K562 (cell line): ENCODE results near the gene AKNAD1. TPM values are rescaled to one million over a fixed set of nuclear protein-coding genes. Genes with fewer than 3 reads are reported as not detected.

Experiments used
- ATAC-seq: fragments of 200-7000 bp; cut with Tn5 transposase; 3 replicates; pipeline ENCODE4 v1.9.1; 2020; ENCODE audit warnings: moderate library complexity
- BruUV-seq: library from RNA; stranded (reverse); fragments of 400-500 nt; replicated peaks from 2 replicates; lab custom pipeline; 2021; lab: Mats Ljungman, UMichigan
- CTCF ChIA-PET: fragments of 300-600 bp; formaldehyde crosslinking; extraction: SDS; loops from one replicate; lab custom pipeline; 2021; ENCODE audit warnings: low intra/inter-chr PET ratio; lab: Yijun Ruan, JAX
- POLR2A ChIA-PET: fragments of 300-600, 350-650 bp; sonication (Branson Sonifier 250); formaldehyde crosslinking; extraction: SDS; loops from one replicate; lab custom pipeline; 2021; ENCODE audit warnings: antibody characterized with exemption, inconsistent platforms; lab: Yijun Ruan, JAX
- DNase-seq, 4 experiments: peaks; one replicate each; pipeline versions ENCODE4 v3.0.0 to v3.0.0-alpha.2; 2011 to 2018; ENCODE audit warnings: low spot score in 3 of 4, mixed read lengths in 3 of 4; ENCODE audit errors: extremely low read depth in 1 of 4
- FAIRE-seq: peaks from 2 replicates; lab custom pipeline; 2011; peaks lifted over from hg19 to GRCh38; lab: Jason Lieb, UNC
- H2AFZ ChIP-seq: 2 replicates; pipeline ENCODE4 v1.6.0; 2011; ENCODE audit warnings: low read depth, low read length, control low read depth, inconsistent platforms
- H3K27ac ChIP-seq: fragments of 200-600 bp; 3 replicates; pipeline ENCODE4 v1.8.0; 2011; ENCODE audit warnings: low read depth, mild to moderate bottlenecking, control low read depth, inconsistent platforms, low read length, moderate library complexity, mixed read lengths; ENCODE audit errors: extremely low read depth
- H3K27me3 ChIP-seq, 2 experiments: fragments of 300-600 bp in 1 of 2; 2 replicates in 1 of 2; 3 replicates in 1 of 2; pipeline versions ENCODE4 v1.6.0 to v1.8.0; 2011; ENCODE audit warnings: inconsistent platforms in 2 of 2, low read length in 2 of 2, mild to moderate bottlenecking in 1 of 2, mixed read lengths in 1 of 2, moderate library complexity in 1 of 2; ENCODE audit not compliant: control insufficient read depth in 2 of 2, insufficient read depth in 2 of 2
- H3K36me3 ChIP-seq: fragments of 300-600 bp; 3 replicates; pipeline ENCODE4 v1.8.0; 2011; ENCODE audit warnings: mild to moderate bottlenecking, low read length, inconsistent platforms; ENCODE audit not compliant: control insufficient read depth, insufficient read depth
- H3K4me1 ChIP-seq, 2 experiments: fragments of 200-600 bp in 1 of 2; replicated peaks in 1 of 2; 2 replicates in 1 of 2; 3 replicates in 1 of 2; pipeline versions ENCODE4 v1.5.1 to v1.8.0; 2011; ENCODE audit warnings: inconsistent platforms in 2 of 2, low read length in 2 of 2, mild to moderate bottlenecking in 1 of 2, mixed read lengths in 1 of 2, moderate library complexity in 1 of 2; ENCODE audit not compliant: control insufficient read depth in 2 of 2, insufficient read depth in 2 of 2
- H3K4me2 ChIP-seq: 2 replicates; pipeline ENCODE4 v1.6.1; 2011; ENCODE audit warnings: low read length, control low read depth, inconsistent platforms, mixed read lengths; ENCODE audit not compliant: insufficient read depth
- H3K4me3 ChIP-seq: fragments of 200-600 bp; sonication (generic), shearing (Covaris generic); 2 replicates; pipeline ENCODE4 v1.5.1; 2016; ENCODE audit warnings: control low read depth, inconsistent platforms
- H3K79me2 ChIP-seq: fragments of 200-600 bp; 3 replicates; pipeline ENCODE4 v1.8.0; 2011; ENCODE audit warnings: low read length, inconsistent platforms; ENCODE audit not compliant: control insufficient read depth, insufficient read depth
- H3K9ac ChIP-seq, 2 experiments: 2 replicates each; pipeline versions ENCODE4 v1.6.0 to v1.6.1; 2011; ENCODE audit warnings: low read depth in 2 of 2, low read length in 2 of 2, control low read depth in 1 of 2, inconsistent platforms in 1 of 2, mild to moderate bottlenecking in 1 of 2, mixed read lengths in 1 of 2; ENCODE audit not compliant: insufficient read depth in 1 of 2
- H3K9me1 ChIP-seq: one replicate; pipeline ENCODE4 v1.6.0; 2011; ENCODE audit warnings: inconsistent platforms, mild to moderate bottlenecking, low read length, moderate library complexity; ENCODE audit not compliant: control insufficient read depth, insufficient read depth
- H3K9me3 ChIP-seq: replicated peaks from 2 replicates; pipeline ENCODE4 v1.5.1; 2011; ENCODE audit warnings: low read depth, low read length, inconsistent platforms; ENCODE audit not compliant: control insufficient read depth, insufficient read depth
- H4K20me1 ChIP-seq: replicated peaks from 2 replicates; pipeline ENCODE4 v1.6.1; 2011; ENCODE audit warnings: low read length, inconsistent platforms, mixed read lengths; ENCODE audit not compliant: control insufficient read depth, insufficient read depth
- CCNT2 ChIP-seq: IDR thresholded peaks from 2 replicates; pipeline ENCODE4 v1.6.1; 2011; ENCODE audit warnings: borderline replicate concordance, low read depth, mild to moderate bottlenecking, moderate library complexity, mixed read lengths, low read length; ENCODE audit not compliant: insufficient read length; ENCODE audit errors: extremely low read depth
- CREB1 ChIP-seq, 2 experiments: sonication (generic) in 1 of 2; formaldehyde crosslinking in 1 of 2; IDR thresholded peaks; 2 replicates each; pipeline versions ENCODE4 v1.6.1 to v1.8.0; 2012 to 2022; ENCODE audit warnings: inconsistent platforms in 1 of 2, mild to moderate bottlenecking in 1 of 2, missing genetic modification reagents in 1 of 2, moderate library complexity in 1 of 2
- DACH1 ChIP-seq: fragments of 450-650 bp; IDR thresholded peaks from 2 replicates; pipeline ENCODE4 v1.6.1; 2018; ENCODE audit not compliant: partially characterized antibody
- DPF2 ChIP-seq: fragments of 450-650 bp; IDR thresholded peaks from 2 replicates; pipeline ENCODE4 v1.6.1; 2016
- FOXM1 ChIP-seq, 2 experiments: fragments of 450-650 bp in 1 of 2; sonication (generic) in 1 of 2; formaldehyde crosslinking in 1 of 2; IDR thresholded peaks; 2 replicates each; pipeline versions ENCODE4 v1.6.1 to v1.9.0; 2017 to 2022; ENCODE audit warnings: low read depth in 2 of 2, mild to moderate bottlenecking in 2 of 2, missing genetic modification reagents in 1 of 2, moderate library complexity in 1 of 2
- MCM2 ChIP-seq: fragments of 450-650 bp; IDR thresholded peaks from 2 replicates; pipeline ENCODE4 v1.6.1; 2017; ENCODE audit warnings: low read depth, mild to moderate bottlenecking
- RBM34 ChIP-seq: fragments of 200-400 bp; formaldehyde crosslinking; IDR thresholded peaks from 2 replicates; pipeline ENCODE4 v1.6.1; 2018; ENCODE audit warnings: low read length, borderline replicate concordance; ENCODE audit not compliant: insufficient read depth
- WGBS: fragments of 100-300 bp; shearing (Covaris generic); methylation state at CpG from one replicate; pipeline ENCODE4 v1.1.6; 2016; ENCODE audit warnings: low coverage, mixed read lengths; ENCODE audit not compliant: insufficient coverage; ENCODE audit errors: missing lambda C conversion rate; 5-methylcytosine and 5-hydroxymethylcytosine counted together
- in situ Hi-C: fragments of 300-500 bp; cut with MboI; formaldehyde crosslinking; loops from 4 replicates; pipeline ENCODE4 v1.15.0; 2018; ENCODE audit warnings: inconsistent platforms, mixed read lengths
- intact Hi-C: fragments of 100-400 bp; cut with micrococcal nuclease; formaldehyde crosslinking; loops from 2 replicates; pipeline ENCODE4 v1.14.2; 2022
- polyA plus RNA-seq, 8 experiments: library from polyadenylated mRNA; depleted of rRNA in 4 of 8; stranded (reverse) in 5 of 8; unstranded in 3 of 8; fragments of >200 nt; fragmentation: Nextera tagmentation in 2 of 8; fragmentation: Illumina TruSeq in 1 of 8; extraction: Ambion mirVana in 2 of 8; extraction: Trizol in 1 of 8; gene quantifications; 2 replicates each; pipeline versions ENCODE4 v1.2.1 to v1.2.3, GENCODE V29; 2011 to 2014; ENCODE audit warnings: inconsistent platforms in 1 of 8, missing spikeins in 1 of 8
- total RNA-seq, 7 experiments: library from RNA; depleted of rRNA in 6 of 7; stranded (reverse); fragments of >200 nt in 6 of 7; fragmentation: Illumina TruSeq in 2 of 7; extraction: Trizol in 2 of 7; gene quantifications; 2 replicates each; pipeline versions ENCODE4 v1.2.1 to v1.2.3, GENCODE V29; 2011 to 2021; ENCODE audit warnings: low replicate concordance in 1 of 7
- TF ChIP-seq, protein P1 (sequence below): fragments of 450-650 bp; IDR thresholded peaks from 2 replicates; pipeline ENCODE4 v1.6.1; 2017; ENCODE audit warnings: antibody characterized with exemption, mild to moderate bottlenecking
- TF ChIP-seq, protein P2 (sequence below): sonication (generic); formaldehyde crosslinking; IDR thresholded peaks from 2 replicates; pipeline ENCODE4 v1.9.0; 2022; ENCODE audit warnings: mild to moderate bottlenecking, missing genetic modification reagents
- TF ChIP-seq, protein P3 (sequence below): sonication (generic); formaldehyde crosslinking; IDR thresholded peaks from 2 replicates; pipeline ENCODE4 v1.8.1; 2023; ENCODE audit warnings: mild to moderate bottlenecking, missing genetic modification reagents

AKNAD1 gene
- total and polyA plus RNA-seq, 9 of the 15 experiments (the other 6 are each of a cell fraction or from before 2014, with no cell fraction given), result 0.13 to 0.30 TPM; not detected in 7

DNA sequence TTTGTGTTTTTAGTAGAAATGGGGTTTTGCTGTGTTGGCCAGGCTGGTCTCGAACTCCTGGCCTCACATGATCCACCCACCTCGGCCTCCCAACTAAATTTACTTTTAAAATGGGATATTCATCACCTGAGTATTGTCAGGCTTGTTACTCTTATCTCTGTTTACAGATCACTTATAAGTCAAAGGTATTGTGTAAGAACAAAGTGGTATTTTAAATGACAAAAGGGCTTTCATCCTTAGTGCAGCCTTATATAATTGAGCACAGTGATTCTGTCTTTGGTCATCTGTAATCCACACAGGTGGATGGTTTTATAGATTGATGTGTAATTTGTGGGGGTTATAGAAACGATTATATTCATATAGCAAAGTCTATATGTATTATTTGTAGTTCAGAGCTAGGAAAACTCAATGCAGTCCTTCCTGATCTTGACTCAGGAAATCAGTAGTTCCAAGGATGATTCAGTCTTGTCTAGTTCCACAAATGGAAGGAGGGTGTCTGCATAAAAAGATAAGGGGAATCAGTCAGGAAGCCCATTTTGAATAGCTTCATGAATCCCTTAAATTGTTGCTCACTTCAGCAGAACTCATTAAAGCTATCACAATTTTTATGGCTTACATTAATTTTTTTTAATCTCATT, 75.8 kb downstream of the AKNAD1 start:
- H3K4me1 ChIP-seq, result peaks cover 3 to 11% of the 10 kb centered on the region in 2 experiments; a peak in 3 of 5 replicates
- H3K9me1 ChIP-seq, result no peaks in the 10 kb centered on the region
- FAIRE-seq (peak; percentile 66), ATAC-seq (peak; percentile 81), DNase-seq (peak; percentile 28 to 67 (median 48))
- POLR2A ChIA-PET, result interaction anchor here (0.9 to 1.0 kb wide), 4 partner anchors 12 to 45 kb away, joined by 3 read pairs; no protein-coding TSS in a partner anchor
- CTCF ChIA-PET, result no interaction called here
- H3K9ac ChIP-seq, result no peak overlapping the region; a peak in 1 of 4 replicates
- peaks cover 69% of the 10 kb centered on the region for H3K36me3 ChIP-seq
- H3K4me2 ChIP-seq, result peak overlapping the region; percentile 11; the same call in 1 of the 2 replicates
- in situ Hi-C loops, result no loop called here
- no peaks in the 10 kb centered on the region for H3K79me2 ChIP-seq
- no TSS peak for BruUV-seq
- H3K9me3 ChIP-seq, result peaks cover 20% of the 10 kb centered on the region
- no peak overlapping the region for H2AFZ ChIP-seq
- H4K20me1 ChIP-seq, result no peaks in the 10 kb centered on the region
- no peak overlapping the region for H3K4me3 ChIP-seq
- no peaks in the 10 kb centered on the region for H3K27me3 ChIP-seq
- intact Hi-C loops, result no loop called here
- 29% methylated on average over 3 of the region's 3 CpGs for WGBS
- peak overlapping the region; percentile 59; the same call in 2 of the 3 replicates for H3K27ac ChIP-seq
- TF ChIP-seq DPF2 (peak; percentile 87), FOXM1 (IDR thresholded peaks at IDR 0.05; ENCODE audit: low read depth) (peak; percentile 51; the same call in 1 of the 2 replicates), FOXM1 (CRISPR knock-in tag; IDR thresholded peaks at IDR 0.05; ENCODE audit: low read depth) (no peak), DACH1 (no peak), CREB1 (IDR thresholded peaks at IDR 0.05) (no peak), CREB1 (CRISPR knock-in tag; IDR thresholded peaks at IDR 0.05) (no peak), MCM2 (no peak), RBM34 (no peak), CCNT2 (no peak)
- TF ChIP-seq, protein P1, sequence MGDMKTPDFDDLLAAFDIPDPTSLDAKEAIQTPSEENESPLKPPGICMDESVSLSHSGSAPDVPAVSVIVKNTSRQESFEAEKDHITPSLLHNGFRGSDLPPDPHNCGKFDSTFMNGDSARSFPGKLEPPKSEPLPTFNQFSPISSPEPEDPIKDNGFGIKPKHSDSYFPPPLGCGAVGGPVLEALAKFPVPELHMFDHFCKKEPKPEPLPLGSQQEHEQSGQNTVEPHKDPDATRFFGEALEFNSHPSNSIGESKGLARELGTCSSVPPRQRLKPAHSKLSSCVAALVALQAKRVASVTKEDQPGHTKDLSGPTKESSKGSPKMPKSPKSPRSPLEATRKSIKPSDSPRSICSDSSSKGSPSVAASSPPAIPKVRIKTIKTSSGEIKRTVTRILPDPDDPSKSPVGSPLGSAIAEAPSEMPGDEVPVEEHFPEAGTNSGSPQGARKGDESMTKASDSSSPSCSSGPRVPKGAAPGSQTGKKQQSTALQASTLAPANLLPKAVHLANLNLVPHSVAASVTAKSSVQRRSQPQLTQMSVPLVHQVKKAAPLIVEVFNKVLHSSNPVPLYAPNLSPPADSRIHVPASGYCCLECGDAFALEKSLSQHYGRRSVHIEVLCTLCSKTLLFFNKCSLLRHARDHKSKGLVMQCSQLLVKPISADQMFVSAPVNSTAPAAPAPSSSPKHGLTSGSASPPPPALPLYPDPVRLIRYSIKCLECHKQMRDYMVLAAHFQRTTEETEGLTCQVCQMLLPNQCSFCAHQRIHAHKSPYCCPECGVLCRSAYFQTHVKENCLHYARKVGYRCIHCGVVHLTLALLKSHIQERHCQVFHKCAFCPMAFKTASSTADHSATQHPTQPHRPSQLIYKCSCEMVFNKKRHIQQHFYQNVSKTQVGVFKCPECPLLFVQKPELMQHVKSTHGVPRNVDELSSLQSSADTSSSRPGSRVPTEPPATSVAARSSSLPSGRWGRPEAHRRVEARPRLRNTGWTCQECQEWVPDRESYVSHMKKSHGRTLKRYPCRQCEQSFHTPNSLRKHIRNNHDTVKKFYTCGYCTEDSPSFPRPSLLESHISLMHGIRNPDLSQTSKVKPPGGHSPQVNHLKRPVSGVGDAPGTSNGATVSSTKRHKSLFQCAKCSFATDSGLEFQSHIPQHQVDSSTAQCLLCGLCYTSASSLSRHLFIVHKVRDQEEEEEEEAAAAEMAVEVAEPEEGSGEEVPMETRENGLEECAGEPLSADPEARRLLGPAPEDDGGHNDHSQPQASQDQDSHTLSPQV, result 0 out of 2 replicates have a peak, but pooled peaks have one; percentile 14
- TF ChIP-seq, protein P2, sequence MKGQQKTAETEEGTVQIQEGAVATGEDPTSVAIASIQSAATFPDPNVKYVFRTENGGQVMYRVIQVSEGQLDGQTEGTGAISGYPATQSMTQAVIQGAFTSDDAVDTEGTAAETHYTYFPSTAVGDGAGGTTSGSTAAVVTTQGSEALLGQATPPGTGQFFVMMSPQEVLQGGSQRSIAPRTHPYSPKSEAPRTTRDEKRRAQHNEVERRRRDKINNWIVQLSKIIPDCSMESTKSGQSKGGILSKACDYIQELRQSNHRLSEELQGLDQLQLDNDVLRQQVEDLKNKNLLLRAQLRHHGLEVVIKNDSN, result no peak
- TF ChIP-seq, protein P3, sequence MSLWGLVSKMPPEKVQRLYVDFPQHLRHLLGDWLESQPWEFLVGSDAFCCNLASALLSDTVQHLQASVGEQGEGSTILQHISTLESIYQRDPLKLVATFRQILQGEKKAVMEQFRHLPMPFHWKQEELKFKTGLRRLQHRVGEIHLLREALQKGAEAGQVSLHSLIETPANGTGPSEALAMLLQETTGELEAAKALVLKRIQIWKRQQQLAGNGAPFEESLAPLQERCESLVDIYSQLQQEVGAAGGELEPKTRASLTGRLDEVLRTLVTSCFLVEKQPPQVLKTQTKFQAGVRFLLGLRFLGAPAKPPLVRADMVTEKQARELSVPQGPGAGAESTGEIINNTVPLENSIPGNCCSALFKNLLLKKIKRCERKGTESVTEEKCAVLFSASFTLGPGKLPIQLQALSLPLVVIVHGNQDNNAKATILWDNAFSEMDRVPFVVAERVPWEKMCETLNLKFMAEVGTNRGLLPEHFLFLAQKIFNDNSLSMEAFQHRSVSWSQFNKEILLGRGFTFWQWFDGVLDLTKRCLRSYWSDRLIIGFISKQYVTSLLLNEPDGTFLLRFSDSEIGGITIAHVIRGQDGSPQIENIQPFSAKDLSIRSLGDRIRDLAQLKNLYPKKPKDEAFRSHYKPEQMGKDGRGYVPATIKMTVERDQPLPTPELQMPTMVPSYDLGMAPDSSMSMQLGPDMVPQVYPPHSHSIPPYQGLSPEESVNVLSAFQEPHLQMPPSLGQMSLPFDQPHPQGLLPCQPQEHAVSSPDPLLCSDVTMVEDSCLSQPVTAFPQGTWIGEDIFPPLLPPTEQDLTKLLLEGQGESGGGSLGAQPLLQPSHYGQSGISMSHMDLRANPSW (CRISPR knock-in tag), result no peak
